HG03139 (cell line): ENCODE data around the gene CLASRP.

Source experiments
- ATAC-seq: cut with Tn5 transposase; IDR thresholded peaks from one replicate; pipeline ENCODE4 v1.9.1; 2021; ENCODE audit not compliant: unreplicated experiment

The CLASRP gene

DNA sequence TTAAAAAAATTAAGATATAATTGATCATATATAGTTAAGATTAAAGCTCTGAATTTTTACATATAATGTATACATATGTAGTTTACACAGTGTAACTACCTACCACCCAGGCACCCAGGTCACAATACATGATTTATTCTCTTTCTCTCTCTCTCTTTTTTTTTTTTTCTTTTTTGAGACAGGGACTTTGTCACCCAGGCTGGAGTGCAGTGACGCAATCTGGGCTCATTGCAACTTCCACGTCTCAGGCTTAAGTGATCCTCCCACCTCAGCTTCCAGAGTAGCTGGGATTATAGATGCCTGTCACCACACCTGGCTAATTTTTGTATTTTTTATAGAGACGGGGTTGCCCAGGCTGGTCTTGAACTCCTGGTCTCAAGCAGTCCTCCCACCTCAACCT lies 18.8 kb upstream of the CLASRP start:
- no peak for ATAC-seq

DNA sequence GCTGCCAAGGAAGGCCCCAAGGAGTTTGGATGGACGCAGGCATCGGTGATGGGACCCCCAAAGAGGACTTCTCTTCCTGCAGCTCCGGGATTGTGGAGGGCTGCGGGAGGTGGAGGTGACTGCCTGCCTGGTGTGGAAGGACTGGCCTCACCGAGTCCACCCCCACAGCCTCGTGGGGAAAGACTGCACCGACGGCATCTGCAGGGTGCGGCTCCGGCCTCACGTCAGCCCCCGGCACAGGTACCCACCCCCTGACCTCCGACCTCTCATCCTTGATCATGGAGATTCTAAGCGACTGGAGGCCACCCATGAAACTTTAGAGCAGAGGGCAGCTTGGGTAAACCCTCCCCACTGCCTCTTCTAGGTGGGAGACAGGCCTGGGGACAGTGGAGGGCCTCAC lies 16.9 kb upstream of the CLASRP start:
- no peak for ATAC-seq

DNA sequence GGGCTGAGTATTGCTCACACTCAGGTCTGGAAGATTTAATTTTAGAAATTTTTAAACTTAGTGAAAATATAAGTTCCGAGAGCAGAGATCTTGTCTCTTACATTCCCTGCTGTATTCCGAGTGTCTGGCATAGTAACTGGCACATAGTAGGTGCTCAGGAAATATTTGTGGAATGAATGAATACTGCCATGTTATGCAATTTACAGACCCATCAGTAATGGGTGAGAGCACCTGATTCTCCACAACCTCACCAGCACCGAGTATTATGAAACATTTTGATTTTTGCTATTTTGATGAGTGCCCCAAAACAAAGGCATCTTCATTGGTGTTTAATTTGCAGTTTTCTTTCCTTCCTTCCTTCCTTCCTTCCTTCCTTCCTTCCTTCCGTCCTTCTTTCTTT lies 15.8 kb upstream of the CLASRP start:
- no peak for ATAC-seq

DNA sequence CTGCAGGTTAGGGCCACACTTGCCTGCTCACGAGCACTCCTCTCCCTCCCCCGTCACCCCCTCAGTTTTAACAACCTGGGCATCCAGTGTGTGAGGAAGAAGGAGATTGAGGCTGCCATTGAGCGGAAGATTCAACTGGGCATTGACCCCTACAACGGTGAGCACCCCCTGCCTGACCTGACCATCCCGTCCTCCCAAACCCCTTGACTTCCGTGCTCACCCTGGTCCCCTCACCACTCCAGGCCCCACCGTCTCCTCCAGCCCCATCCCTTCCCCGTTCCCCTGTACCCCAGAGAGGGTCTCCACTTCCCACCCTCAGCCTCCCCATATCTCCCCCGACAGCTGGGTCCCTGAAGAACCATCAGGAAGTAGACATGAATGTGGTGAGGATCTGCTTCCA lies 13.6 kb upstream of the CLASRP start:
- no peak for ATAC-seq

DNA sequence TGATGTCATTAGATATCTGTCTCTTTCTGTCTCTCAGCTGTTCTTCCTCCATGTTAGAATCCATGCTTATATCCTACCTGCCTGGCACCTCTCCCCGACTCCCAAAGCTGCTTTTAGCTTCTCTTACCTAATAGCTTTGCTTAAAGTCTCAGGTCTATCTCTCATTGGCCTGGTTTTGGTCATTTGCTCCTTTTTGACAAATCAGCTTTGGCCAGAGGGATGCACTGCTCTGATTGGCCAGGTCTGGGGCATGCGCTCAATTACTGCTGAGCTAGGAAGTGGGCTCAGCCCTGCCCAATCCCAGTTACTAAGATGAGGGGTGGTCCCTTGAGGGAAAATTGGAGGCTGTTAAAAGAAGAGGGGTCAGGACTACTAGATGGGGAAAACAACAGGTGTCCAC lies 11.5 kb upstream of the CLASRP start:
- ATAC-seq = no peak

DNA sequence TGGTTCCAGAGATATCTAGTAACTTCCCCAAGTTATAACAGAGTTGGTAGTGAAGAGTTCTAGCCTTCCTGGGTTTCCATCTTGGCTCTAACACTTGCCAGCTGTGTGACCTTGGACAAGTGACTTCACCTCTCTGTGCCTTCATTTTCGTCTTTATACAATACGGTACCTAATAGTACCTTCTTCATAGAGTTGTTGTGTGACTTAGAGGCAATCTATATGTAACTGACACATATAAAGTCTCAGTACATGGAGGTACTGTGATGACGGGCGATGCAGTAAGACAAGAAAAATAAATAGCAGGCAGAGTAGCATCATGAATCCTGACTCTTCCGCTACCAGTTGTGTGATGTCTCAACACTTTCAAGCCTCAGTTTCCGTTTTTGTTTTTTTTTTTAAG lies 8.0 kb upstream of the CLASRP start:
- no peak for ATAC-seq

DNA sequence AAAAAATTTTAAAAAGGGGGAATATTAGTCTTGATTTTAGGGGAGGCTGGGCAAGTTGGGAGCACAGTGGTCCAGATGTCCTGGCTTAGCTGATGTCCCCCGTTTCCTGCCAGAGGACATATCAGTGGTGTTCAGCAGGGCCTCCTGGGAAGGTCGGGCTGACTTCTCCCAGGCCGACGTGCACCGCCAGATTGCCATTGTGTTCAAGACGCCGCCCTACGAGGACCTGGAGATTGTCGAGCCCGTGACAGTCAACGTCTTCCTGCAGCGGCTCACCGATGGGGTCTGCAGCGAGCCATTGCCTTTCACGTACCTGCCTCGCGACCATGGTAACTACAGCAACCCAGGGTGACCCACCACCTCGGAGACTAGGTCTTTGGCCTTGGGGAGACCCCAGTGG lies 6.4 kb upstream of the CLASRP start:
- no peak for ATAC-seq

DNA sequence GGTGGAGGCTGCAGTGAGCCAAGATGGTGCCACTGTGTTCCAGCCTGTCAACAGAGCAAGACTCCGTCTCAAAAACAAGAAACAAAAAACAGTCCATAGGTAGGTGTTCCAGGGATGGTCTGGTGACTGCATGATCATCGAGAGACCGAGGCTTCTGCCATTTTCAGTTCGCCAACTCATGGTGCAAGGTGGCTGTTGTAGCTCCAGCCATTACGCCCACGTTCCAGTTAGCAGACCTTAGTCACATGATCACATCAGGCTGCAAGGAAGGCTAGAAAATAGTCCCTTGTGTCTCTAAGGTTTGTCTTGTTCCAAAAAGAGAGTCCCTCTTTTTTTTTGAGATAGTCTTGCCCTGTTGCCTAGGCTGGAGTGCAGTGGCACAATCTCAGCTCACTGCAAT lies 3.1 kb upstream of the CLASRP start:
- no peak for ATAC-seq

DNA sequence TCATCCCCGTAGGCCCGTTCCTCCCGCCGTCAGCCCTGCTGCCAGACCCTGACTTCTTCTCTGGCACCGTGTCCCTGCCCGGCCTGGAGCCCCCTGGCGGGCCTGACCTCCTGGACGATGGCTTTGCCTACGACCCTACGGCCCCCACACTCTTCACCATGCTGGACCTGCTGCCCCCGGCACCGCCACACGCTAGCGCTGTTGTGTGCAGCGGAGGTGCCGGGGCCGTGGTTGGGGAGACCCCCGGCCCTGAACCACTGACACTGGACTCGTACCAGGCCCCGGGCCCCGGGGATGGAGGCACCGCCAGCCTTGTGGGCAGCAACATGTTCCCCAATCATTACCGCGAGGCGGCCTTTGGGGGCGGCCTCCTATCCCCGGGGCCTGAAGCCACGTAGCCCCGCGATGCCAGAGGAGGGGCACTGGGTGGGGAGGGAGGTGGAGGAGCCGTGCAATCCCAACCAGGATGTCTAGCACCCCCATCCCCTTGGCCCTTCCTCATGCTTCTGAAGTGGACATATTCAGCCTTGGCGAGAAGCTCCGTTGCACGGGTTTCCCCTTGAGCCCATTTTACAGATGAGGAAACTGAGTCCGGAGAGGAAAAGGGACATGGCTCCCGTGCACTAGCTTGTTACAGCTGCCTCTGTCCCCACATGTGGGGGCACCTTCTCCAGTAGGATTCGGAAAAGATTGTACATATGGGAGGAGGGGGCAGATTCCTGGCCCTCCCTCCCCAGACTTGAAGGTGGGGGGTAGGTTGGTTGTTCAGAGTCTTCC lies 1.3 kb upstream of the CLASRP start:
- ATAC-seq = no peak

DNA sequence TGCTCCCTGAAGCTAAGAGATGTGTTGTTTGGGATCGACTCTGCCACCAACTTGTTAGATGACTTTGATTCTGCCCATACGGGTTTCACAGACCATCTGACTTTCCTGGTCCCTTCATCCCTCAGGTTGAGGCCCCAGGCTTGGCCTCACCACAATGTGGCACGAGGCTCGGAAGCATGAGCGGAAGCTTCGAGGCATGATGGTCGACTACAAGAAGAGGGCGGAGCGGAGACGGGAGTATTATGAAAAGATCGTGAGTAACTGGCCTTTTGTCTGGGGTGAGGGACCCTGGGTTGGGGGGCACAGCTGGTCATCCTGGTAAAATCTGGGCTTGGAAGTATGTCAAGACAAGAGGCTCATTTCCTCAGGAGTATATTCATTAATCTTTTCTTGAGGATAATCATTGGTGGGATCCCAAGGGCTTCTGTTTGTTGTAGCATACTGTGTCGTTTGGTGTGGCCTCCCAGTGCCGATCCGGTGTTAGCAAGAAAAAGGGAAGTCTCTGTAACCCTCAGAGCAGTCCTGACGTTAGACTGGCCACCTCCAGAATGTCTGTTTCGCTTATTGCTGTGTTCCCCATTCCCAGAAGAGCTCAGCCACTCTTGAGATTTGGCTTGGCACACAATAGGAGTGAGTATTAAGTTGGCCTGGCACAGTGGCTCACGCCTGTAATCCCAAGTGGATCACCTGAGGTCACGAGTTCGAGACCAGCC lies 1.4 kb downstream of the CLASRP start:
- no peak for ATAC-seq

DNA sequence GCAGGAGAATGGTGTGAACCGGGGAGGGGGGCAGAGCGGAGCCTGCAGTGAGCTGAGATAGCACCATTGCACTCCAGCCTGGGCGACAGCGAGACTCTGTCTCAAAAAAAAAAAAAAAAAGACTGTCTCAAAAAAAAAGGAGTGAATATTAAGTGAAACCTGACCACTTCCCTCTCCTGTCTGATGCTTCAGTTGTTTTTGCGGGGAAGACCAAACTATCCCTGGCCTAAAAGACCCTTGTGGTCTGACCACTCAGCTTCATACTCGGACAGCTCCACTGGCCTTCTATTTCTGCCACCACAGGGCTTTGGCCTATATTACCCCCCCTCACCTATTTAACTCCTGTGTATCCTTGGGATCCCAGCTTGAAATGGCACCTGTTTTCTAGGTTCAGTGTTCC lies 2.3 kb downstream of the CLASRP start:
- ATAC-seq = no peak

DNA sequence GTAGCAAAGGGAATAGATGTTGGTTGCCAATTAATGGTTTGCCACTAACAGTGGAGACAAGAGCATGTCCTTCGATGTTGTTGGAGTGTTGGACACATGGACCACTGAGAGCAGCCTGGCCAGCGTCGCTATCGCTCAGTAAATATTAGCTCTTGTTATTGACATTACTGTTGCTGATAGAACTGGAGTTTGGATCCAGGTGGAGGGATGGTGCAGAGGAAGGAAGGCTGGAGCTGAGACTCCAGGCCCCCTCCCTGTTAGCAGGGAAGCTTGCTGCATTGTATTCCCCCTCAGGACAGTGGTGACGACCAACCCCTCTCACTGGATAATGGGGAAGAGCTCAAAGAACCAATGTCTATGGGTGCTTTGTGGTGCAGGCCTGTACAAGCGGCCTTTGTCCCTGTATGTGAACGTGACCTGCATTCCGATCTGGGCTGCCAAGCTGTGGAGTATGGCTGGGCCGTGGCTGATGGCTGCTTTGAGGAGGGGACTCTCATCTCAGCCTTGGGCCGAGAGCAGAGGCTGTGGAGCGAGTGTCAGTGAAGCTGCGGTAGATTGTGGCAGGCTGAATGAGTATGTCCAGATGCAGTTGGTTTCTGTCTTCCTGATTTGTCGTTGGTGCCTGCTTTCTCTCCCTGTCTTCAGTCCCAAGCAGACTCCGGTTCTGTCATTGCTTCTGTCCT lies 7.0 kb downstream of the CLASRP start:
- ATAC-seq = no peak

DNA sequence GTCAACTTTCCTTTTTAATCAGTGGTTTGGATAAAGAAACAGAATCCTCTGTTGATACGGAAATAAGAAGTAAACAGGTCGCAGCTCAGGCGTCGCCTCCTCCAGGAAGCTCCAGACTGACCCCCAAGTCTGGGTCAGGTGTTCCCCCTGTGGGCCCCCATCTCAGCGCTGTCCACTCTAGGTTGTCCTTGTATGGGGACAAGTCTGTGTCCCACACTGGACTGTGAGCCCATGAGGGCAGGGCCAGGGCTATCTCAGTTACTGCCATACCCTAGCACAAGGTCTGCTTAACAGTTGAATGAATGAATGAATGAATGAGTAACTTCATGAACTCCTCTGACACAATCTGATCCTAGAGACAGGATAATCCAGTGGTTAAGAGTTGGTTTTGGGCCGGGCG lies 7.5 kb downstream of the CLASRP start:
- ATAC-seq = no peak

DNA sequence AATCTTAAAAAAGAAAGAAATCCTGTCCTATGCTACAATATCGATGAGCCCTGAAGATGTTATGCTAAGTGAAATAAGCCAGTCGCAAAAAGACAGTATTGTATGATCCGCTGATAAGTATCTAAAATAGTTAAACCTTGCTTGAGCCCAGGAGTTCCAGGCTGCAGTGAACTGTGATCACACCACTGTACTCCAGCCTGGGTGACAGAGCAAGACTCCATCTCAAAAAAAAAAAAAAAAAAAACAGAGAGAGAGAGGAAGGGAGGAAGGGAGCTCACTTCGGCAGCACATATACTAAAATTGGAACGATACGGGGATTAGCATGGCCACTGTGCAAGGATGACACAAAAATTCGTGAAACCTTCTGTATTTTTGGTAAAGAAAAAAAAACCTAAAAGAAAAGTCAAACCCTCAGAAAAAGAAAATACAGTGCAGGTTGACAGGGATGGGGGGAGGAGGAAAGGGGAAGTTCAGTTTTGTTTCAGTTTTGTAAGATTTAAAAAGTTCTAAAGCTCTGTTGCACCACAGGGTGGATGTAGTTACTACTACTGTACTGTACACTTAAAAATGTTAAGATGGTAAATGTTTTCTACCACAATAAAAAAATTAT lies 8.4 kb downstream of the CLASRP start:
- ATAC-seq = no peak

DNA sequence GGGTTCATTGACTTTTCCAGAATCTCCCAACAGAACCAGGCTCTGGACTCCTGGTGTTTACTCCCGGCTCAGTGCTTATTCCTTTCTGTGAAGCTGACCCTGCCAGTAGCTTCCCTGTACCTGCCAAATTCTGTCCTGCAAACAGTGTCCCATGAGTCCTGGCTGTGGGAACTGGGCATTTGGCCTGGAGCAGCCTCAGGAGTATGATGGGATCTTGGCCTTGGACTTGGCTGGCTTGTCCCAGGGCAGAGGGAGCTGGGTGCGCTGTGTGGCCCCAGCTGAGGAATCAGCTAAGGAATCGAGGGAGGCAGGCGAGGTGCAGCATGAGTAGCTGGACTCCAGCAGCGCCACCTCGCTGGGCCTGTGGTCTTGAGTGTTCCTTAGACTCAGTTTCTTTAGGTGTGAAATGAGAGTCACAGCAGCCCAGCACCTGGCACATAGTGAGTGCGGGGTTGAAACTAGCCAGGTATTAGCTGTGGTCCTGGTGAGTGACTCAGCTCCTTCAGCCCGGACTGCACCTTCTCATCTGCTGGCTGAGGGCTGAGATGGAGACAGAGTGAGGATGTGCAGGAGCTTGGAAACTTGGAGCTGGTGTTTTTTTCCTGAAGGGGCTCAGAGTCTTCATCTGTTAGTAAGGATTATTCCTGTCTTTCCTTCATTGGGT lies 10.4 kb downstream of the CLASRP start:
- no peak for ATAC-seq

DNA sequence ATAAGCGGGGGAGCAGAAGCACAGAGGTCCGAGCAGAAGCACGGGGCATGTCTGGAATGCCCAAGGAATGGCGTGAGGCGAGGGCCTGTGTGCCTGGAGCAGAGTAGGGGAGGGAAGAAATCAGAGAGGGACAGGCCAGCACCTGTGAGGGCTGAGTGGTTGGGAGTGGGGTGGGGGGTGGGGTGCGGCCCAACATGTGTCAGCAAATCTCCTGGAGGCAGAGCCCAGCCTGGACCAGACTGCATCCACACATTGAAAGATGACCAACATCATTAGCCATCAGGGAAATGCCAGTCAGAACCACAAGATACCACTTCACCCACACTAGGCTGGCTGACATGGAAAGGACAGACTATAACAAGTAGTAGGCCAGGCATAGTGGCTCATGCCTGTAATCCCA lies 11.2 kb downstream of the CLASRP start:
- ATAC-seq = no peak

DNA sequence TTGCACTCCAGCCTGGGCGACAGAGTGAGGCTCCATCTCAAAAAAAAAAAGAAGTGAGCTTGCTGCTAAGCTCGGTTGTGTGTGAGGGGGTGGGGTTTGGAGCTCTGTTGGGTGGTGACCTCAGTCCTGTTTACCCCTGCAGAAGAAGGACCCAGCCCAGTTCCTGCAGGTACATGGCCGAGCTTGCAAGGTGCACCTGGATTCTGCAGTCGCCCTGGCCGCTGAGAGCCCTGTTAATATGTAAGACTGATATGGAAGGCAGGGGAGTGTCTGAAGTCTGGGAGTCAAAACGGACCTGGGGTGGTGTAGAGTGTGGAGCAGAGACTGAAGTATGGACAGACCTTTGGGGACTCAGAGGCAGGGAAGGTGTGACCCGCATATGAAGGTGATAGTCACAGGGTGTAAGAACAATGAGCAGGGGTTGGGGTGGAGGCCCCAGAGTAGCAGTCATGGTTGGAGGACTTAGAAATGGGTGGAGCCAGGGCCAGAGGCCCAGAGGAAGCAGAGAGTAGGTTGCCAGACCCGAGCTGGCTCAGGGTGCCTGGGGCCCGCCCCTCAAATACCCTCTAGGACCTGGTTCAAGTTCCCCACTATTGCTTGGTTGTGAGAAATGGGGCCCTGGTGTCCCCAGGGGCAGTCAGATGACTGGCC lies 13.2 kb downstream of the CLASRP start:
- no peak for ATAC-seq

DNA sequence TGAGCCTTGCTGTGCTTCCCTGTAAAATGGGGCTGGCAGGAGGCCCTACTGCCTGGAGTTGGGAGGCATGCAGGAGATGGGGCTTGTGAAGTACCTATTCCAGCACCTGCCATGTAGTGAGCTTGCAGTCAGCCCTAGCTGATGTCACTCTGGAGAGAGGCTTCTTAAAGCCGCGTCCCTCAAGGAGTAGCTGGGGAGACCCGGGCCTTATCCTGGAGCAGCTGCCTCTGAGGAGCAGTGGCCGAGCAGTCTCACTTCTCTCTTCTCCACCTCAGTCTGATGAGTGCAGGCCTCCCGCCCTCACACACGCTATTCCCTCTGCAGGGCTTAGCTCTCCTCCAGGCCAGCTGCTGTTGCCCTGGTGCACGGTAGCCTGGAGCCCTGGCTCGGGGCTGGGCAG lies 18.0 kb downstream of the CLASRP start:
- no peak for ATAC-seq

DNA sequence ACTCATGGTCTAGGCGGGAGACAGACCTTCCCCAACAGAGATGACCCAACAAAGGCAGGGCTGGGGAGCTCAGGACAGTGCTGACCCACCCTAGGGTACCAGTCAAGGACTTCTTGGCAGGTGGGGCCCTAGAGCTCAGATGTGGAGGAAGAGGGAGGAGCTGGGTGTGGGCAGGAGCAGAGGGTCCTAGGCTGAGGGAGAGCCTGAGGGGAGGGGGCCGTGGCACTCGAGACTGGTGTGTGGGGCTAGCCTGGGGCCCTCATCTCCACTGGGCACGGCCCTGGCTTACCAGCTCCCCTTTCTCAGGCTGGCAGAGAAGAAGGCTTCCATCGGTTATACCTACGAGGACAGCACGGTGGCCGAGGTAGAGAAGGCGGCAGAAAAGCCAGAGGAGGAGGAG lies 18.6 kb downstream of the CLASRP start:
- no peak for ATAC-seq

DNA sequence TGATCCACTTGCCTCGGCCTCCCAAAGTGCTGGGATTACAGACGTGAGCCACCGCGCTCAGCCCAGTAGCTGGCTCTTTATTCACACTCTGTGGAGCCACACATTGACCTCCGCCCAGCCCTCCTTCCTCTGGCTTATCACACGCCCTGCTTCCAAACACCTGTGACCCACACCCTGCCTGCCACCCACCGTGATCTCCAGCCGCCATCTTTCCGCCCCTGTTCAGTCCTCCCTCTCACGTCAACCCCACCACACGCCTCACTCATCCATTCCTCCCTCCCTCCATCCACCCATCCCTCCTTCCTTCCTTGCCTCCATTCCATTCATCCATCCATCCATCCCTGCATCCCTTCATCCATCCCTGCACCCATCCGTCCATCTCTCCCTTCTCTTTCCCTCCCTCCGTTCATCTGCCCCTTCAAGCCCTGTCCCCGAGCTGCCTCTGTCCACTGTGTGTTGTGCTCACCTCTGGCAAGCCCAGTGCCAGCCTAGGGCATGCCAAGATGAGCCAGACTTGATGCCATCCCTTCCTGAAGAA lies 19.8 kb downstream of the CLASRP start:
- ATAC-seq = no peak
